A549 (cell line): ENCODE data around the gene SPSB4. TPM values are rescaled to one million over a fixed set of nuclear protein-coding genes. Genes with fewer than 3 reads are reported as not detected.
"Not testable (repeated sequence)": the region's sequence is repeated elsewhere in the genome, so short reads cannot be mapped to it uniquely, and the experiment has no call there.

Source experiments
- ATAC-seq, 2 experiments: fragments of 200-7000 bp in 1 of 2; fragments of >200 bp in 1 of 2; cut with Nextera tagmentation in 1 of 2; cut with Tn5 transposase in 1 of 2; 3 replicates each; pipeline versions ENCODE4 v1.8.0 to v1.9.1; 2018 to 2020; ENCODE audit warnings: mild to moderate bottlenecking in 1 of 2, moderate library complexity in 1 of 2
- CTCF ChIA-PET: fragments of 300-600 bp; sonication (Branson Sonifier 250); formaldehyde crosslinking; extraction: SDS; loops from one replicate; lab custom pipeline; 2021; ENCODE audit warnings: antibody characterized with exemption, inconsistent platforms; lab: Yijun Ruan, JAX
- POLR2A ChIA-PET: fragments of 350-600 bp; formaldehyde crosslinking; extraction: SDS; loops from one replicate; lab custom pipeline; 2021; ENCODE audit warnings: antibody characterized with exemption, inconsistent platforms; lab: Yijun Ruan, JAX
- DNase-seq, 2 experiments: peaks; one replicate each; pipeline versions ENCODE4 v3.0.0 to v3.0.0-alpha.2; 2011 to 2016; ENCODE audit warnings: low read depth in 1 of 2, low spot score in 1 of 2
- FAIRE-seq: peaks from 2 replicates; lab custom pipeline; 2011; peaks lifted over from hg19 to GRCh38; lab: Jason Lieb, UNC
- H3K27ac ChIP-seq, 2 experiments: fragments of >200 bp; sonication (Bioruptor Twin); formaldehyde crosslinking; 3 replicates each; pipeline ENCODE4 v1.5.1; 2016 to 2017
- H3K4me1 ChIP-seq: fragments of >200 bp; sonication (Bioruptor Twin); formaldehyde crosslinking; 3 replicates; pipeline ENCODE4 v1.6.1; 2016
- H3K4me2 ChIP-seq: fragments of >200 bp; sonication (Bioruptor Twin); formaldehyde crosslinking; 3 replicates; pipeline ENCODE4 v1.6.1; 2016
- H3K4me3 ChIP-seq: fragments of >200 bp; sonication (Bioruptor Twin); formaldehyde crosslinking; 3 replicates; pipeline ENCODE4 v1.5.1; 2016
- H3K9me3 ChIP-seq: fragments of >200 bp; sonication (Bioruptor Twin); formaldehyde crosslinking; 3 replicates; pipeline ENCODE4 v1.6.1; 2016
- ATOH8 ChIP-seq: fragments of 250-450 bp; sonication (Bioruptor Pico); IDR thresholded peaks from 2 replicates; pipeline ENCODE4 v1.5.0; 2020; ENCODE audit warnings: low read depth, mild to moderate bottlenecking, moderate library complexity
- CEBPB ChIP-seq, 2 experiments: fragments of >200 bp in 1 of 2; sonication (Bioruptor Twin) in 1 of 2; formaldehyde crosslinking in 1 of 2; IDR thresholded peaks; 2 replicates each; pipeline ENCODE4 v1.6.1; 2012 to 2016
- FOSB ChIP-seq: fragments of 250-450 bp; sonication (Bioruptor Pico); IDR thresholded peaks from 2 replicates; pipeline ENCODE4 v1.5.0; 2020; ENCODE audit warnings: mild to moderate bottlenecking, moderate library complexity
- GATA3 ChIP-seq: IDR thresholded peaks from 2 replicates; pipeline ENCODE4 v1.6.1; 2012; ENCODE audit warnings: borderline replicate concordance
- HEYL ChIP-seq: fragments of 250-450 bp; sonication (Bioruptor Pico); IDR thresholded peaks from 2 replicates; pipeline ENCODE4 v1.8.0; 2021; ENCODE audit warnings: mild to moderate bottlenecking, moderate library complexity
- HOXB5 ChIP-seq: fragments of 250-450 bp; sonication (Bioruptor Pico); IDR thresholded peaks from 2 replicates; pipeline ENCODE4 v1.5.0; 2020; ENCODE audit warnings: mild to moderate bottlenecking, moderate library complexity
- JUN ChIP-seq, 2 experiments: fragments of >200 bp; sonication (Bioruptor Twin); formaldehyde crosslinking; IDR thresholded peaks; 2 replicates in 1 of 2; 3 replicates in 1 of 2; pipeline ENCODE4 v1.6.1; 2016 to 2017
- MAFK ChIP-seq: fragments of 450-650 bp; IDR thresholded peaks from 2 replicates; pipeline ENCODE4 v1.6.1; 2014; ENCODE audit not compliant: partially characterized antibody
- MYC ChIP-seq: IDR thresholded peaks from 2 replicates; pipeline ENCODE4 v1.6.1; 2012; ENCODE audit warnings: mild to moderate bottlenecking, inconsistent platforms, low read length, improper control_type of control experiment, borderline replicate concordance
- NFE2L2 ChIP-seq: fragments of 150-350 bp; conservative IDR thresholded peaks from 2 replicates; pipeline ENCODE4 v1.6.1; 2014; ENCODE audit warnings: low read length
- NPAS2 ChIP-seq: fragments of 250-450 bp; sonication (Bioruptor Pico); IDR thresholded peaks from 2 replicates; pipeline ENCODE4 v1.8.0; 2022; ENCODE audit warnings: mild to moderate bottlenecking, moderate library complexity, borderline replicate concordance
- PBX3 ChIP-seq: IDR thresholded peaks from 2 replicates; pipeline ENCODE4 v1.6.1; 2012
- RCOR1 ChIP-seq: fragments of 150-350 bp; IDR thresholded peaks from 2 replicates; pipeline ENCODE4 v1.6.1; 2014; ENCODE audit warnings: antibody characterized with exemption, low read length, low read depth
- RFX5 ChIP-seq: fragments of 450-650 bp; IDR thresholded peaks from 2 replicates; pipeline ENCODE4 v1.7.1; 2014; ENCODE audit warnings: antibody characterized with exemption, mild to moderate bottlenecking, moderate library complexity
- SREBF2 ChIP-seq: fragments of 450-650 bp; IDR thresholded peaks from 2 replicates; pipeline ENCODE4 v1.6.1; 2014; ENCODE audit warnings: mild to moderate bottlenecking, moderate library complexity
- TFCP2L1 ChIP-seq: fragments of 250-450 bp; sonication (Bioruptor Pico); IDR thresholded peaks from 2 replicates; pipeline ENCODE4 v1.5.0; 2021; ENCODE audit warnings: mild to moderate bottlenecking
- TP53 ChIP-seq: fragments of 250-450 bp; sonication (Bioruptor Pico); IDR thresholded peaks from 2 replicates; pipeline ENCODE4 v1.5.0; 2021; ENCODE audit warnings: mild to moderate bottlenecking, moderate library complexity
- ZC3H11A ChIP-seq: fragments of 450-650 bp; IDR thresholded peaks from 2 replicates; pipeline ENCODE4 v1.6.1; 2014; ENCODE audit warnings: antibody characterized with exemption, mild to moderate bottlenecking
- ZNF302 ChIP-seq: fragments of 250-450 bp; sonication (Bioruptor Pico); IDR thresholded peaks from 2 replicates; pipeline ENCODE4 v1.9.0; 2021; ENCODE audit warnings: inconsistent platforms, mild to moderate bottlenecking, moderate library complexity
- ZSCAN20 ChIP-seq: fragments of 250-450 bp; sonication (Bioruptor Pico); IDR thresholded peaks from 2 replicates; pipeline ENCODE4 v1.8.0; 2022; ENCODE audit warnings: mild to moderate bottlenecking, moderate library complexity
- WGBS: methylation state at CpG from one replicate; pipeline ENCODE4 v1.1.6; 2017; ENCODE audit errors: missing lambda C conversion rate; 5-methylcytosine and 5-hydroxymethylcytosine counted together
- polyA plus RNA-seq, 4 experiments: library from polyadenylated mRNA; depleted of rRNA in 3 of 4; stranded (reverse); fragments of >200 nt; fragmentation: RNase III in 1 of 4; extraction: RNeasy Plus Mini Kit Qiagen cat#74134 plus additional on column Dnase treatment in 1 of 4; gene quantifications; 2 replicates in 3 of 4; 3 replicates in 1 of 4; pipeline ENCODE4 v1.2.3, GENCODE V29; 2011 to 2017
- TF ChIP-seq, protein P1 (sequence below): fragments of 450-650 bp; IDR thresholded peaks from 2 replicates; pipeline ENCODE4 v1.6.1; 2014; ENCODE audit warnings: antibody characterized with exemption
- TF ChIP-seq, protein P2 (sequence below): fragments of >200 bp; sonication (Bioruptor Twin); formaldehyde crosslinking; IDR thresholded peaks from 2 replicates; pipeline ENCODE4 v1.6.1; 2016

The SPSB4 gene
- polyA plus RNA-seq, 2 of the 4 experiments (the other 2 are of a cell fraction) = 0.03 to 0.04 TPM

DNA sequence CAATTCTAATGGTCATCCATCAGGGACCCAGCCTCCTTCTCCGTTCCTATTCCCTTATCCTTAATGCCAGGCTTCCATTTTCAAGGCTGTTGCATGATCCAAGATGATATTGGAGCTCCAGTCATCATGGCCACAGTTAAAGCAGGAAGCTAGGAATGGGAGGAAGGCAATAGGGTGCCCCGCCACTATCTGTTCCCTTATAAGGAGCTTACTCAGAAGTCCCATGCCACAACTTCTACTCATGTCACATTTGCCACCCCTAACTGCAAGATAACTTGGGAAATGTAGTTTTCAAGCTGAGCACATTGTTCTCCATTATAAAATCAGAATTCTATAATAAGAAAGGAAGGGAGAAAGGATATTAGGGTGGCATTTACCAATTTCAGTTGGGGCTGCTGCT is 38.6 kb upstream of the SPSB4 start:
- FAIRE-seq (no peak), ATAC-seq (no peak), DNase-seq (no peak)
- no peak overlapping the region for H3K4me2 ChIP-seq
- 45% methylated on average over 1 of the region's 2 CpGs for WGBS
- ChIA-PET POLR2A (no interaction called here), CTCF (interaction anchor here (0.8 to 2.4 kb wide), 6 partner anchors 10 to 179 kb away, joined by 3 to 12 read pairs (median 6); no protein-coding TSS in a partner anchor)
- TF ChIP-seq RCOR1 (no peak), NPAS2 (no peak), RFX5 (no peak), TP53 (no peak), ZNF302 (CRISPR knock-in tag) (no peak), MAFK (no peak), FOSB (CRISPR knock-in tag) (no peak), HEYL (no peak), ATOH8 (CRISPR knock-in tag) (no peak), MYC (no peak), HOXB5 (CRISPR knock-in tag) (no peak), TFCP2L1 (no peak), ZSCAN20 (no peak), ZC3H11A (no peak), NFE2L2 (no peak)
- TF ChIP-seq, protein P1, sequence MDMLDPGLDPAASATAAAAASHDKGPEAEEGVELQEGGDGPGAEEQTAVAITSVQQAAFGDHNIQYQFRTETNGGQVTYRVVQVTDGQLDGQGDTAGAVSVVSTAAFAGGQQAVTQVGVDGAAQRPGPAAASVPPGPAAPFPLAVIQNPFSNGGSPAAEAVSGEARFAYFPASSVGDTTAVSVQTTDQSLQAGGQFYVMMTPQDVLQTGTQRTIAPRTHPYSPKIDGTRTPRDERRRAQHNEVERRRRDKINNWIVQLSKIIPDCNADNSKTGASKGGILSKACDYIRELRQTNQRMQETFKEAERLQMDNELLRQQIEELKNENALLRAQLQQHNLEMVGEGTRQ = no peak
- TF ChIP-seq, protein P2, sequence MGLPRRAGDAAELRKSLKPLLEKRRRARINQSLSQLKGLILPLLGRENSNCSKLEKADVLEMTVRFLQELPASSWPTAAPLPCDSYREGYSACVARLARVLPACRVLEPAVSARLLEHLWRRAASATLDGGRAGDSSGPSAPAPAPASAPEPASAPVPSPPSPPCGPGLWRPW = no peak
- no peak overlapping the region for H3K27ac ChIP-seq
- H3K4me1 ChIP-seq = no peaks in the 10 kb centered on the region
- no peak overlapping the region for H3K4me3 ChIP-seq
- no peaks in the 10 kb centered on the region for H3K9me3 ChIP-seq

- DNase-seq = no peak
- FAIRE-seq = no peak
- no peak overlapping the region for H3K4me2 ChIP-seq
- 8% methylated on average over 3 of the region's 3 CpGs for whole genome bisulfite sequencing
- H3K4me1 ChIP-seq = no peaks in the 10 kb centered on the region
- no peak for ATAC-seq
- POLR2A ChIA-PET = no interaction called here
- H3K27ac ChIP-seq = no peak overlapping the region
- H3K9me3 ChIP-seq = no peaks in the 10 kb centered on the region
- TF ChIP-seq JUN (IDR thresholded peaks at IDR 0.05) (no peak), CEBPB (IDR thresholded peaks at IDR 0.05) (no peak), SREBF2 (no peak), PBX3 (no peak), GATA3 (no peak), FOSB (CRISPR knock-in tag) (no peak)
- H3K4me3 ChIP-seq = no peak overlapping the region
- CTCF ChIA-PET = no interaction called here
Measured at GRCh38 chr3:141015481-141015880, 35.7 kb upstream of the SPSB4 start.

GRCh38 chr3:141017366-141018322 is 33.5 kb upstream of the SPSB4 start:
- H3K4me3 ChIP-seq, POLR2A ChIA-PET, H3K27ac ChIP-seq, H3K9me3 ChIP-seq, H3K4me2 ChIP-seq, ATAC-seq, DNase-seq, H3K4me1 ChIP-seq, FAIRE-seq: not testable (repeated sequence)
- 55% methylated on average over 19 of the region's 23 CpGs for WGBS
- CTCF ChIA-PET = interaction anchor here (1.4 to 1.5 kb wide), 2 partner anchors 10 to 214 kb away, joined by 3 to 4 read pairs; partner anchors contain the start of gene PXYLP1
